Body of pancreas (tissue), 4 donors: ENCODE data around the gene ANKS1A. TPM values are rescaled to one million over a fixed set of nuclear protein-coding genes. Genes with fewer than 3 reads are reported as not detected.
"Not testable (repeated sequence)": the region's sequence is repeated elsewhere in the genome, so short reads cannot be mapped to it uniquely, and the experiment has no call there.

Source experiments
- ATAC-seq: fragments of 150-250 bp; one replicate; pipeline ENCODE4 v1.9.1; 2016
- DNase-seq, 4 donors: peaks; one replicate each; pipeline ENCODE4 v3.0.0-alpha.2; 2019
- H3K27ac ChIP-seq, 4 donors: fragments of 200-600 bp; sonication (generic); 1 replicate in 3 of 4; 2 replicates in 1 of 4; pipeline versions ENCODE4 v1.5.1 to v1.6.1; 2016 to 2019; ENCODE audit warnings: mild to moderate bottlenecking in 1 of 4, mixed read lengths in 1 of 4, moderate library complexity in 1 of 4
- H3K27me3 ChIP-seq, 2 donors: fragments of 200-600 bp; sonication (generic); one replicate each; pipeline ENCODE4 v1.6.0; 2016; ENCODE audit warnings: mild to moderate bottlenecking in 1 of 2
- H3K36me3 ChIP-seq, 2 donors: fragments of 200-600 bp; sonication (generic); replicated peaks in 1 of 2; 2 replicates each; pipeline ENCODE4 v1.5.1; 2016; ENCODE audit warnings: low read depth in 2 of 2; ENCODE audit not compliant: insufficient read depth in 1 of 2
- H3K4me1 ChIP-seq: fragments of 200-600 bp; sonication (generic); one replicate; pipeline ENCODE4 v1.6.0; 2016
- H3K4me3 ChIP-seq, 2 donors: fragments of 200-600 bp; sonication (generic); 1 replicate in 1 of 2; 2 replicates in 1 of 2; pipeline ENCODE4 v1.5.1; 2016 to 2019
- H3K9me3 ChIP-seq, 3 donors: fragments of 200-600 bp; sonication (generic); 1 replicate in 2 of 3; 2 replicates in 1 of 3; pipeline ENCODE4 v1.5.1; 2016
- POLR2A ChIP-seq, 3 donors: fragments of 450-650 bp; IDR thresholded peaks; one replicate each; pipeline ENCODE4 v1.6.1; 2016; ENCODE audit warnings: antibody characterized with exemption in 3 of 3, mild to moderate bottlenecking in 2 of 3
- WGBS, 2 donors: methylation state at CpG; one replicate each; pipeline ENCODE4 v1.1.5; 2017; 5-methylcytosine and 5-hydroxymethylcytosine counted together
- intact Hi-C: fragments of 100-400 bp; cut with DNase I; formaldehyde crosslinking; loops from one replicate; pipeline ENCODE4 v1.15.1; 2023
- small RNA-seq: library from RNA; depleted of rRNA; stranded (forward); fragments of <200 nt; gene quantifications from one replicate; pipeline ENCODE3, GENCODE V24; 2016
- total RNA-seq, 2 donors: library from RNA; depleted of rRNA; stranded (reverse); fragments of >200 nt; gene quantifications; one replicate each; pipeline ENCODE4 v1.1.0, GENCODE V29; 2016
- TF ChIP-seq, protein P1 (sequence below), 7 experiments: fragments of 450-650 bp in 4 of 7; fragments of 200-600 bp in 3 of 7; sonication (generic) in 3 of 7; IDR thresholded peaks; one replicate each; pipeline ENCODE4 v1.5.1; 2016 to 2019; ENCODE audit warnings: antibody characterized with exemption in 7 of 7

The ANKS1A gene
- total RNA-seq, 2 donors from 2014 or later = 14.3 to 17.1 TPM

DNA sequence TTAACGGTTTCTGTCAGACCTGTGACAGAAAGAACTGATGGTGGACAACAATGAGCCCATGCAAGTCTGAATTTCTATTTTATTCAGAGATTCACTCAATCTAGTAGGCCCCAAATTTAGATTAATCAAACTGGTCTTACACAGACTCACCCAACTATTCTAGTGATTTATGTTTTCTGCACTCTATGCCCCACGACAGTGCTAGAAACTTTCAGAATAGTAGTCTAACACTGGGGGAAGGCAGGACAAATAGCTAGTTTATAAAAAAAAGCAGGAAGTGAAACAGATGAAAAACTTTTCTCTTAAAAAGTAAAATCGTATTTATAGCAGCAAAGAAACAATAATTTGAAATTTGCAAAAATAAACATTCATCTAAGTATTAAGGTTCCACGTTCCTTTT, 247.1 kb downstream of the ANKS1A start:
- WGBS, 2 donors = 59 to 69% methylated on average over 4 of the region's 4 CpGs
- no peak for DNase-seq
- intact Hi-C loops = no loop called here

DNA sequence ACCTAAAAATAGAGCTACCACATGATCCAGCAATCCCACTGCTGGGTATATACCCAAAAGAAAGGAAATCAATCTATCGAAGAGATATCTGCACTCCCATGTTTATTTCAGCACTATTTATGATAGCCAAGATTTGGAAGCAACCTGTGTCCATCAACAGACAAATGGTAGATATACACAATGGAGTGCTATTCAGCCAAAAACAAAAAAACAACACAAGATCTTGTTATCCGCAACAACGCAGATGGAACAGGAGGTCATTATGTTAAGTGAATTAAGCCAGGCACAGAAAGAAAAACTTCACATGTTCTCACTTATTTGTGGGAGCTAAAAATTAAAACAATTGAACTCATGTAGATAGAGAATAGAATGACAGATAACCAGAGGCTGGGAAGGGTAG, 249.1 kb downstream of the ANKS1A start:
- H3K36me3 ChIP-seq, H3K4me1 ChIP-seq, H3K27me3 ChIP-seq, intact Hi-C loops, ATAC-seq, H3K9me3 ChIP-seq, H3K4me3 ChIP-seq, H3K27ac ChIP-seq, DNase-seq: not testable (repeated sequence)
- WGBS, 2 donors = 74 to 76% methylated on average over 3 of the region's 3 CpGs

More for the DNA sequence above, 247.1 kb downstream of the ANKS1A start:
- Histone ChIP-seq H3K27me3 (peaks cover 0 to 8% of the 10 kb centered on the region in 2 donors), H3K27ac (no peak overlapping the region), H3K9me3 (no peaks in the 10 kb centered on the region), H3K4me1 (peaks cover 4% of the 10 kb centered on the region), H3K4me3 (no peak overlapping the region), H3K36me3 (no peaks in the 10 kb centered on the region)
- TF ChIP-seq POLR2A (IDR thresholded peaks at IDR 0.05) = no peak
- TF ChIP-seq, protein P1, sequence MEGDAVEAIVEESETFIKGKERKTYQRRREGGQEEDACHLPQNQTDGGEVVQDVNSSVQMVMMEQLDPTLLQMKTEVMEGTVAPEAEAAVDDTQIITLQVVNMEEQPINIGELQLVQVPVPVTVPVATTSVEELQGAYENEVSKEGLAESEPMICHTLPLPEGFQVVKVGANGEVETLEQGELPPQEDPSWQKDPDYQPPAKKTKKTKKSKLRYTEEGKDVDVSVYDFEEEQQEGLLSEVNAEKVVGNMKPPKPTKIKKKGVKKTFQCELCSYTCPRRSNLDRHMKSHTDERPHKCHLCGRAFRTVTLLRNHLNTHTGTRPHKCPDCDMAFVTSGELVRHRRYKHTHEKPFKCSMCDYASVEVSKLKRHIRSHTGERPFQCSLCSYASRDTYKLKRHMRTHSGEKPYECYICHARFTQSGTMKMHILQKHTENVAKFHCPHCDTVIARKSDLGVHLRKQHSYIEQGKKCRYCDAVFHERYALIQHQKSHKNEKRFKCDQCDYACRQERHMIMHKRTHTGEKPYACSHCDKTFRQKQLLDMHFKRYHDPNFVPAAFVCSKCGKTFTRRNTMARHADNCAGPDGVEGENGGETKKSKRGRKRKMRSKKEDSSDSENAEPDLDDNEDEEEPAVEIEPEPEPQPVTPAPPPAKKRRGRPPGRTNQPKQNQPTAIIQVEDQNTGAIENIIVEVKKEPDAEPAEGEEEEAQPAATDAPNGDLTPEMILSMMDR (IDR thresholded peaks at IDR 0.05) = no peak
- no peak for ATAC-seq

GRCh38 chr6:35139470-35139869, 250.4 kb downstream of the ANKS1A start:
- Histone ChIP-seq H3K27ac (no peak overlapping the region), H3K4me1 (peaks cover 4% of the 10 kb centered on the region), H3K27me3 (peaks cover 0 to 8% of the 10 kb centered on the region in 2 donors), H3K9me3 (no peaks in the 10 kb centered on the region), H3K4me3 (no peak overlapping the region), H3K36me3 (no peaks in the 10 kb centered on the region)
- no peak for TF ChIP-seq POLR2A (IDR thresholded peaks at IDR 0.05)
- TF ChIP-seq, protein P1 (IDR thresholded peaks at IDR 0.05) = no peak
- DNase-seq (no peak), ATAC-seq (no peak)
- intact Hi-C loops = no loop called here
- 17 to 24% methylated on average over 2 of the region's 2 CpGs for WGBS, 2 donors

GRCh38 chr6:35139924-35140638, 251.0 kb downstream of the ANKS1A start:
- intact Hi-C loops = loop anchor here (5.0 kb wide), 1 partner anchor 148 kb away; no protein-coding TSS in a partner anchor
- Histone ChIP-seq H3K9me3 (no peaks in the 10 kb centered on the region), H3K4me3 (no peak overlapping the region), H3K27ac (no peak overlapping the region), H3K36me3 (no peaks in the 10 kb centered on the region), H3K27me3 (peaks cover 0 to 8% of the 10 kb centered on the region in 2 donors), H3K4me1 (peaks cover 4% of the 10 kb centered on the region)
- ATAC-seq = no peak
- TF ChIP-seq, protein P1 (IDR thresholded peaks at IDR 0.05) = peak; percentile 58 to 88 (median 82)
- TF ChIP-seq POLR2A (IDR thresholded peaks at IDR 0.05) = no peak
- 28 to 29% methylated on average over 17 of the region's 17 CpGs for WGBS, 2 donors
- DNase-seq = peak; percentile 44 to 56 (median 48)

GRCh38 chr6:35140639-35141006, 251.6 kb downstream of the ANKS1A start:
- H3K27me3 ChIP-seq = peaks cover 0 to 8% of the 10 kb centered on the region in 2 donors
- no peak overlapping the region for H3K4me3 ChIP-seq
- no peak for ATAC-seq

More at GRCh38 chr6:35140639-35141006, 251.6 kb downstream of the ANKS1A start:
- Histone ChIP-seq H3K4me1 (peaks cover 4% of the 10 kb centered on the region), H3K36me3 (no peaks in the 10 kb centered on the region), H3K27ac (no peak overlapping the region), H3K9me3 (no peaks in the 10 kb centered on the region)
- intact Hi-C loops = loop anchor here (5.0 kb wide), 1 partner anchor 148 kb away; no protein-coding TSS in a partner anchor
- WGBS, 2 donors = 32 to 42% methylated on average over 15 of the region's 15 CpGs
- TF ChIP-seq, protein P1 (IDR thresholded peaks at IDR 0.05) = no peak
- no peak for DNase-seq

Small RNA genes within 50 kb of the gene (small RNA-seq; reads per million reads assigned to genes)
- gene AL138721.1 = not detected

Other genes starting within 250 kb of the ANKS1A start
- gene ILRUN, start 192.5 kb upstream of the ANKS1A start, total RNA-seq = 10 to 100 TPM; 24.6 to 32.6 TPM
- 10 to 100 TPM; 15.2 to 36.3 TPM for gene SNRPC, start 131.8 kb upstream of the ANKS1A start, total RNA-seq
- 10 to 100 TPM; 10.1 to 12.9 TPM for gene BLTP3A, start 97.2 kb upstream of the ANKS1A start, total RNA-seq
- 10 to 100 TPM; 16.6 to 16.8 TPM for gene TAF11, start 1.2 kb upstream of the ANKS1A start, total RNA-seq